Epithelial cell of proximal tubule (primary cell): ENCODE data around the gene ASPG. TPM values are rescaled to one million over a fixed set of nuclear protein-coding genes. Genes with fewer than 3 reads are reported as not detected.

ENCODE experiments used
- DNase-seq: peaks from one replicate; pipeline ENCODE4 v3.0.0-alpha.2; 2011; ENCODE audit warnings: low read depth
- H3K4me3 ChIP-seq: 2 replicates; pipeline ENCODE4 v1.5.1; 2011; ENCODE audit warnings: low read depth, mild to moderate bottlenecking, low read length
- CTCF ChIP-seq: conservative IDR thresholded peaks from 2 replicates; pipeline ENCODE4 v1.5.1; 2012; ENCODE audit warnings: low read depth, mild to moderate bottlenecking, low read length
- total RNA-seq: library from RNA; depleted of rRNA; stranded (reverse); fragments of >200 nt; gene quantifications from 2 replicates; pipeline ENCODE4 v1.2.3, GENCODE V29; 2015

Gene ASPG
- total RNA-seq, 1 donor from 2014 or later = not detected

- H3K4me3 ChIP-seq = no peak overlapping the region
- DNase-seq = no peak
- TF ChIP-seq CTCF = no peak
These were observed 23.2 kb upstream of the ASPG start for GRCh38 chr14:104062281-104062680.

- no peak overlapping the region for H3K4me3 ChIP-seq
- no peak for TF ChIP-seq CTCF
- no peak for DNase-seq
These were observed 21.5 kb upstream of the ASPG start for GRCh38 chr14:104064003-104064402.

GRCh38 chr14:104066279-104066678 is 19.2 kb upstream of the ASPG start:
- no peak for TF ChIP-seq CTCF
- no peak for DNase-seq
- no peak overlapping the region for H3K4me3 ChIP-seq

- TF ChIP-seq CTCF = no peak
- H3K4me3 ChIP-seq = no peak overlapping the region
- DNase-seq = no peak
These were observed 18.7 kb upstream of the ASPG start for GRCh38 chr14:104066719-104067295.

GRCh38 chr14:104069541-104069940 is 16.0 kb upstream of the ASPG start:
- TF ChIP-seq CTCF = no peak
- no peak for DNase-seq
- H3K4me3 ChIP-seq = no peak overlapping the region

- no peak overlapping the region for H3K4me3 ChIP-seq
- DNase-seq = no peak
- no peak for TF ChIP-seq CTCF
These were observed 12.9 kb upstream of the ASPG start for GRCh38 chr14:104072586-104072985.

- no peak for TF ChIP-seq CTCF
- DNase-seq = no peak
These were observed 11.7 kb upstream of the ASPG start for GRCh38 chr14:104073764-104074163.

More at GRCh38 chr14:104073764-104074163, 11.7 kb upstream of the ASPG start:
- no peak overlapping the region for H3K4me3 ChIP-seq
